BLaER1 (cell line): ENCODE measurements around the gene KAT7.

Source experiments
- H3K27ac ChIP-seq: shearing (Covaris generic); formaldehyde crosslinking; 2 replicates; pipeline ENCODE4 v1.8.1; 2022
- H3K27me3 ChIP-seq: shearing (Covaris generic); formaldehyde crosslinking; 2 replicates; pipeline ENCODE4 v1.8.1; 2022
- H3K36me3 ChIP-seq: shearing (Covaris generic); formaldehyde crosslinking; 2 replicates; pipeline ENCODE4 v1.8.1; 2022
- H3K4me1 ChIP-seq: shearing (Covaris generic); formaldehyde crosslinking; 2 replicates; pipeline ENCODE4 v1.8.1; 2022
- H3K4me2 ChIP-seq: shearing (Covaris generic); formaldehyde crosslinking; 2 replicates; pipeline ENCODE4 v1.8.1; 2022
- H3K4me3 ChIP-seq: shearing (Covaris generic); formaldehyde crosslinking; 2 replicates; pipeline ENCODE4 v1.8.1; 2022
- H3K9ac ChIP-seq: shearing (Covaris generic); formaldehyde crosslinking; 2 replicates; pipeline ENCODE4 v1.8.1; 2022
- H3K9me3 ChIP-seq: shearing (Covaris generic); formaldehyde crosslinking; 2 replicates; pipeline ENCODE4 v1.8.1; 2022
- H4K20me1 ChIP-seq: shearing (Covaris generic); formaldehyde crosslinking; 2 replicates; pipeline ENCODE4 v1.8.1; 2022
- Cebpa-rat ChIP-seq: shearing (Covaris generic); IDR thresholded peaks from 2 replicates; pipeline ENCODE4 v1.8.1; 2022

The KAT7 gene

GRCh38 chr17:49835472-49835871, 47.0 kb downstream of the KAT7 start:
- Histone ChIP-seq H3K27me3 (no peaks in the 10 kb centered on the region), H3K27ac (peak overlapping the region; percentile 77), H4K20me1 (no peaks in the 10 kb centered on the region), H3K9ac (peak overlapping the region; percentile 55), H3K4me1 (peaks cover 87% of the 10 kb centered on the region), H3K4me2 (peak overlapping the region; percentile 82), H3K36me3 (peaks cover 48% of the 10 kb centered on the region), H3K9me3 (peaks cover 7% of the 10 kb centered on the region), H3K4me3 (peak overlapping the region; percentile 44; the same call in 1 of the 2 replicates)
- TF ChIP-seq Cebpa-rat, result no peak

- no peaks in the 10 kb centered on the region for H4K20me1 ChIP-seq
- peak overlapping the region; percentile 82 for H3K4me2 ChIP-seq
- TF ChIP-seq Cebpa-rat, result no peak
- H3K9ac ChIP-seq, result peak overlapping the region; percentile 55
- H3K27me3 ChIP-seq, result no peaks in the 10 kb centered on the region
- H3K4me1 ChIP-seq, result peaks cover 90% of the 10 kb centered on the region
- peaks cover 42% of the 10 kb centered on the region for H3K36me3 ChIP-seq
- H3K4me3 ChIP-seq, result peak overlapping the region; percentile 44
- H3K9me3 ChIP-seq, result peaks cover 7% of the 10 kb centered on the region
- H3K27ac ChIP-seq, result peak overlapping the region; percentile 77
Observed at GRCh38 chr17:49836111-49837030, 47.9 kb downstream of the KAT7 start.

- H3K27ac ChIP-seq, result peak overlapping the region; percentile 77
- H3K27me3 ChIP-seq, result no peaks in the 10 kb centered on the region
- no peak for TF ChIP-seq Cebpa-rat
- no peaks in the 10 kb centered on the region; the same call in 1 of the 2 replicates for H3K9me3 ChIP-seq
- H3K4me1 ChIP-seq, result peaks cover 84% of the 10 kb centered on the region
- H3K4me2 ChIP-seq, result peak overlapping the region; percentile 82
- H3K36me3 ChIP-seq, result peaks cover 17% of the 10 kb centered on the region
- no peaks in the 10 kb centered on the region for H4K20me1 ChIP-seq
- H3K9ac ChIP-seq, result 0 out of 2 replicates have a peak overlapping the region, but pooled peaks have one; percentile 22
- H3K4me3 ChIP-seq, result no peak overlapping the region
Observed at GRCh38 chr17:49839455-49839854, 51.0 kb downstream of the KAT7 start.

- Histone ChIP-seq H3K27ac (no peak overlapping the region), H3K4me3 (no peak overlapping the region), H3K9ac (no peak overlapping the region), H3K9me3 (no peaks in the 10 kb centered on the region), H4K20me1 (no peaks in the 10 kb centered on the region), H3K36me3 (peaks cover 22% of the 10 kb centered on the region), H3K4me1 (peaks cover 84% of the 10 kb centered on the region), H3K27me3 (no peaks in the 10 kb centered on the region), H3K4me2 (no peak overlapping the region)
- no peak for TF ChIP-seq Cebpa-rat
Observed at GRCh38 chr17:49841548-49841947, 53.1 kb downstream of the KAT7 start.

- Histone ChIP-seq H3K9me3 (no peaks in the 10 kb centered on the region), H3K36me3 (peaks cover 27% of the 10 kb centered on the region), H3K27me3 (no peaks in the 10 kb centered on the region), H3K4me1 (peaks cover 83% of the 10 kb centered on the region), H3K4me3 (no peak overlapping the region), H3K27ac (no peak overlapping the region), H3K4me2 (0 out of 2 replicates have a peak overlapping the region, but pooled peaks have one; percentile 0), H3K9ac (no peak overlapping the region), H4K20me1 (no peaks in the 10 kb centered on the region)
- no peak for TF ChIP-seq Cebpa-rat
Observed at GRCh38 chr17:49842371-49842770, 53.9 kb downstream of the KAT7 start.

GRCh38 chr17:49842846-49843245, 54.4 kb downstream of the KAT7 start:
- TF ChIP-seq Cebpa-rat, result no peak
- Histone ChIP-seq H3K27me3 (no peaks in the 10 kb centered on the region), H3K9me3 (no peaks in the 10 kb centered on the region), H3K4me1 (peaks cover 78% of the 10 kb centered on the region), H3K9ac (no peak overlapping the region), H3K4me3 (no peak overlapping the region), H3K4me2 (no peak overlapping the region), H3K36me3 (peaks cover 27% of the 10 kb centered on the region), H4K20me1 (no peaks in the 10 kb centered on the region), H3K27ac (no peak overlapping the region)

GRCh38 chr17:49843774-49844350, 55.4 kb downstream of the KAT7 start:
- Histone ChIP-seq H3K4me3 (no peak overlapping the region), H3K27ac (no peak overlapping the region), H3K9me3 (no peaks in the 10 kb centered on the region), H3K36me3 (peaks cover 27% of the 10 kb centered on the region), H3K9ac (no peak overlapping the region), H4K20me1 (no peaks in the 10 kb centered on the region), H3K4me1 (peaks cover 73% of the 10 kb centered on the region), H3K4me2 (no peak overlapping the region), H3K27me3 (no peaks in the 10 kb centered on the region)
- no peak for TF ChIP-seq Cebpa-rat

- no peaks in the 10 kb centered on the region for H4K20me1 ChIP-seq
- H3K27me3 ChIP-seq, result no peaks in the 10 kb centered on the region
- H3K4me2 ChIP-seq, result peak overlapping the region; percentile 55
Observed at GRCh38 chr17:49845321-49845720, 56.8 kb downstream of the KAT7 start.

GRCh38 chr17:49846938-49847712, 58.6 kb downstream of the KAT7 start:
- TF ChIP-seq Cebpa-rat, result no peak
- no peak overlapping the region for H3K4me3 ChIP-seq
- H3K36me3 ChIP-seq, result peaks cover 23% of the 10 kb centered on the region
- H3K4me2 ChIP-seq, result peak overlapping the region; percentile 55; the same call in 1 of the 2 replicates
- H3K27me3 ChIP-seq, result no peaks in the 10 kb centered on the region
- H3K9me3 ChIP-seq, result no peaks in the 10 kb centered on the region
- H3K27ac ChIP-seq, result peak overlapping the region; percentile 18; the same call in 1 of the 2 replicates
- no peaks in the 10 kb centered on the region for H4K20me1 ChIP-seq
- no peak overlapping the region for H3K9ac ChIP-seq
- peaks cover 81% of the 10 kb centered on the region for H3K4me1 ChIP-seq

More at GRCh38 chr17:49845321-49845720, 56.8 kb downstream of the KAT7 start:
- peak overlapping the region; percentile 0; the same call in 1 of the 2 replicates for H3K27ac ChIP-seq
- no peaks in the 10 kb centered on the region for H3K9me3 ChIP-seq
- no peak overlapping the region for H3K9ac ChIP-seq
- no peak for TF ChIP-seq Cebpa-rat
- peaks cover 71% of the 10 kb centered on the region for H3K4me1 ChIP-seq
- peaks cover 27% of the 10 kb centered on the region for H3K36me3 ChIP-seq
- no peak overlapping the region for H3K4me3 ChIP-seq
